SK-N-SH (cell line): ENCODE measurements around the gene ADGRD2. TPM values are rescaled to one million over a fixed set of nuclear protein-coding genes. Genes with fewer than 3 reads are reported as not detected.

Experiments
- CTCF ChIA-PET: fragments of 300-600, 350-600 bp; formaldehyde crosslinking; extraction: SDS; loops from one replicate; lab custom pipeline; 2021; lab: Yijun Ruan, JAX
- POLR2A ChIA-PET: fragments of 350-600 bp; sonication (Branson Sonifier 250); formaldehyde crosslinking; extraction: SDS; loops from one replicate; lab custom pipeline; 2020; ENCODE audit warnings: antibody characterized with exemption, inconsistent platforms; lab: Yijun Ruan, JAX
- DNase-seq: peaks from one replicate; pipeline ENCODE4 v3.0.0; 2012
- H2AFZ ChIP-seq: fragments of 200-600 bp; sonication (generic); 2 replicates; pipeline ENCODE4 v1.8.1; 2016; ENCODE audit warnings: antibody characterized with exemption, mild to moderate bottlenecking, low read depth
- H3F3A ChIP-seq: fragments of 200-600 bp; sonication (generic); replicated peaks from 2 replicates; pipeline ENCODE3; 2016; ENCODE audit warnings: antibody characterized with exemption, mild to moderate bottlenecking; ENCODE audit not compliant: insufficient read depth
- H3K27ac ChIP-seq, 2 experiments: fragments of 200-500 bp in 1 of 2; fragments of 200-600 bp in 1 of 2; sonication (Bioruptor generic) in 1 of 2; sonication (generic), shearing (Covaris generic) in 1 of 2; 2 replicates each; pipeline versions ENCODE4 v1.5.1 to v1.6.1; 2014 to 2016; ENCODE audit warnings: low read depth in 2 of 2, inconsistent platforms in 1 of 2, low read length in 1 of 2, mild to moderate bottlenecking in 1 of 2, mixed read lengths in 1 of 2
- H3K27me3 ChIP-seq: fragments of 200-600 bp; sonication (generic), shearing (Covaris generic); 2 replicates; pipeline ENCODE4 v1.6.1; 2016; ENCODE audit warnings: mixed run types; ENCODE audit not compliant: insufficient read depth
- H3K36me3 ChIP-seq, 2 experiments: fragments of 200-500 bp in 1 of 2; fragments of 200-600 bp in 1 of 2; sonication (Bioruptor generic) in 1 of 2; sonication (generic) in 1 of 2; replicated peaks in 1 of 2; 2 replicates each; pipeline versions ENCODE3 to v1.5.1; 2014 to 2016; ENCODE audit warnings: low read length in 1 of 2, mild to moderate bottlenecking in 1 of 2; ENCODE audit not compliant: insufficient read depth in 2 of 2, control insufficient read depth in 1 of 2
- H3K4me1 ChIP-seq, 2 experiments: fragments of 200-500 bp in 1 of 2; fragments of 200-600 bp in 1 of 2; sonication (Bioruptor generic) in 1 of 2; sonication (generic), shearing (Covaris generic) in 1 of 2; 2 replicates each; pipeline versions ENCODE4 v1.5.1 to v1.6.1; 2014 to 2016; ENCODE audit warnings: low read depth in 1 of 2, low read length in 1 of 2, mixed run types in 1 of 2; ENCODE audit not compliant: insufficient read depth in 2 of 2, control insufficient read depth in 1 of 2
- H3K4me2 ChIP-seq: fragments of 200-600 bp; sonication (generic), shearing (Covaris generic); 2 replicates; pipeline ENCODE4 v1.6.1; 2017; ENCODE audit warnings: mixed run types
- H3K4me3 ChIP-seq, 2 experiments: fragments of 200-500 bp in 1 of 2; fragments of 200-600 bp in 1 of 2; sonication (Bioruptor generic) in 1 of 2; sonication (generic), shearing (Covaris generic) in 1 of 2; 2 replicates each; pipeline versions ENCODE4 v1.5.1 to v1.8.1; 2014 to 2016; ENCODE audit warnings: low read depth in 2 of 2, inconsistent platforms in 1 of 2, low read length in 1 of 2, mild to moderate bottlenecking in 1 of 2, mixed read lengths in 1 of 2, moderate library complexity in 1 of 2
- H3K79me2 ChIP-seq: fragments of 200-600 bp; sonication (generic); 2 replicates; pipeline ENCODE4 v1.8.1; 2017; ENCODE audit warnings: mild to moderate bottlenecking; ENCODE audit not compliant: insufficient read depth
- H3K9ac ChIP-seq: fragments of 200-600 bp; sonication (generic); 2 replicates; pipeline ENCODE4 v1.6.1; 2017; ENCODE audit warnings: mixed run types
- H3K9me2 ChIP-seq: fragments of 200-600 bp; sonication (generic); 2 replicates; pipeline ENCODE4 v1.6.1; 2017; ENCODE audit warnings: mixed run types
- H3K9me3 ChIP-seq: fragments of 200-600 bp; sonication (generic); 2 replicates; pipeline ENCODE4 v1.6.1; 2017; ENCODE audit warnings: mixed run types, mild to moderate bottlenecking, moderate library complexity
- H4K20me1 ChIP-seq: fragments of 200-600 bp; sonication (generic); 2 replicates; pipeline ENCODE4 v1.6.1; 2017; ENCODE audit warnings: mild to moderate bottlenecking, mixed run types; ENCODE audit not compliant: insufficient read depth
- CHD2 ChIP-seq: fragments of 150-350 bp; IDR thresholded peaks from 2 replicates; pipeline ENCODE4 v1.6.1; 2018; ENCODE audit warnings: low read length; ENCODE audit not compliant: partially characterized antibody
- EZH2phosphoT487 ChIP-seq: fragments of 200-600 bp; sonication (generic); IDR thresholded peaks from 2 replicates; pipeline ENCODE4 v1.6.1; 2017; ENCODE audit warnings: low read depth, mixed run types, mild to moderate bottlenecking, antibody characterized with exemption, moderate library complexity, borderline replicate concordance
- FOSL2 ChIP-seq: IDR thresholded peaks from 2 replicates; pipeline ENCODE4 v1.4.0; 2012; ENCODE audit warnings: low read depth, mild to moderate bottlenecking, moderate library complexity, borderline replicate concordance
- GABPA ChIP-seq: IDR thresholded peaks from 2 replicates; pipeline ENCODE4 v1.4.0; 2012; ENCODE audit warnings: low read depth, mild to moderate bottlenecking
- MEF2A ChIP-seq: IDR thresholded peaks from 2 replicates; pipeline ENCODE4 v1.4.0; 2012; ENCODE audit warnings: low read depth, borderline replicate concordance
- NRF1 ChIP-seq: IDR thresholded peaks from 2 replicates; pipeline ENCODE4 v1.6.1; 2012; ENCODE audit warnings: low read depth, mild to moderate bottlenecking, low read length
- RCOR1 ChIP-seq: fragments of 150-350 bp; IDR thresholded peaks from 2 replicates; pipeline ENCODE4 v1.6.1; 2017; ENCODE audit warnings: antibody characterized with exemption, low read length
- SMC3 ChIP-seq: IDR thresholded peaks from 2 replicates; pipeline ENCODE4 v1.6.1; 2012; ENCODE audit warnings: low read depth, low read length, improper control_type of control experiment
- WGBS: methylation state at CpG from one replicate; pipeline ENCODE4 v1.1.6; 2017; ENCODE audit warnings: low lambda C conversion rate; 5-methylcytosine and 5-hydroxymethylcytosine counted together
- polyA plus RNA-seq, 3 experiments: library from polyadenylated mRNA; depleted of rRNA; stranded (reverse); fragments of >200 nt; gene quantifications; 2 replicates each; pipeline ENCODE4 v1.2.3, GENCODE V29; 2012
- TF ChIP-seq, protein P1 (sequence below): fragments of 150-350 bp; IDR thresholded peaks from 2 replicates; pipeline ENCODE4 v1.6.1; 2017; ENCODE audit warnings: antibody characterized with exemption, low read length, low read depth, borderline replicate concordance
- TF ChIP-seq, protein P2 (sequence below): IDR thresholded peaks from 2 replicates; pipeline ENCODE4; 2012
- TF ChIP-seq, protein P3 (sequence below): IDR thresholded peaks from 2 replicates; pipeline ENCODE4 v1.6.1; 2012; ENCODE audit warnings: mild to moderate bottlenecking, low read depth, low read length, moderate library complexity

ADGRD2 gene
- polyA plus RNA-seq, 1 of the 3 experiments (the other 2 are of a cell fraction), result 0.05 TPM

DNA sequence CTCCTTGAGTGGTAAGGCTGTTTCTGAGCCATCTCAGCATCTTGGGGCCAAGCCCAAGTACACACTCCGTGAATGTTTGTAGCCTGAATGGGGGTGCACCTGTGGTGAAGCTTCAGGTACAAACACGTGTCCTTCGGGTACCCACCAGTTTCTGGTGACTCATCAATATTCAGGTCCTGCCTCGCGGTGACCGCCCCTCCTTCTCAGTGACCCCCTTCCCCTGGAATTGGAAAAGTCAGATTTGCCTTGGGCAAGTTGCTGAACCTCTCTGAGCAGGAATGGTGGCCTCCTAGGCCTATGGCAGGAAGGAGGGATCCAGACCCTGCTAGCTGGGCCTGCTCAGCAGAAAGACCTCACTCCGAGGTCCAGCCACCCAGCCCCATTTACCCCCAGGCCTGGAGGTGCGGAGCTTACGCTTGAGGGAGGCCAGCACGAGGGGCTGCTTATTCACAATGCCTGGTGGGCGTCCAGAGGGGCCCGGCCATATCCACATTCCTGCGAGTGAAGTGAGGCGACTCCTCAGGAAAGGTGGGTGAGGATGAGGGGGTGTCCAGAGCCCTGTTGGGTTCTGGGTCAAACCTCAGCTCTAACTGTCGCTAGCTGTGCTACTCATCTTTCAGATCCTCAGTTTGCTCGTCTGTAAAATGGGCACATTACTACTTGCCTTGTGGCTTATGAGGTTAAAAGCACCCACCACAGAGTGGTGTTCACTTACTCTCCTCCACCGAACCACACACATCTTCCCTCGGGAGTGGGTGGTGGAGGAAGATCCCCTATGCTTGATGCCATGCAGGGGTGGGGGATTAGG, 7.0 kb downstream of the ADGRD2 start:
- Histone ChIP-seq H3K9me3 (no peaks in the 10 kb centered on the region), H2AFZ (no peak overlapping the region), H3K9ac (no peak overlapping the region), H3K9me2 (no peaks in the 10 kb centered on the region), H3K4me1 (no peaks in the 10 kb centered on the region; a peak in 1 of 4 replicates), H3K36me3 (no peaks in the 10 kb centered on the region), H3K79me2 (no peaks in the 10 kb centered on the region), H3F3A (no peaks in the 10 kb centered on the region), H4K20me1 (no peaks in the 10 kb centered on the region), H3K4me2 (no peak overlapping the region), H3K27ac (no peak overlapping the region)
- WGBS, result 61% methylated on average over 9 of the region's 18 CpGs
- CTCF ChIA-PET, result interaction anchor here (1.2 to 1.7 kb wide), 2 partner anchors 10 to 37 kb away, joined by 4 to 5 read pairs; no protein-coding TSS in a partner anchor
- TF ChIP-seq, protein P1, sequence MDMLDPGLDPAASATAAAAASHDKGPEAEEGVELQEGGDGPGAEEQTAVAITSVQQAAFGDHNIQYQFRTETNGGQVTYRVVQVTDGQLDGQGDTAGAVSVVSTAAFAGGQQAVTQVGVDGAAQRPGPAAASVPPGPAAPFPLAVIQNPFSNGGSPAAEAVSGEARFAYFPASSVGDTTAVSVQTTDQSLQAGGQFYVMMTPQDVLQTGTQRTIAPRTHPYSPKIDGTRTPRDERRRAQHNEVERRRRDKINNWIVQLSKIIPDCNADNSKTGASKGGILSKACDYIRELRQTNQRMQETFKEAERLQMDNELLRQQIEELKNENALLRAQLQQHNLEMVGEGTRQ, result no peak
- no peak for TF ChIP-seq FOSL2
- TF ChIP-seq EZH2phosphoT487, result no peak
- no peak for TF ChIP-seq SMC3
- TF ChIP-seq NRF1, result no peak
- TF ChIP-seq, protein P2, sequence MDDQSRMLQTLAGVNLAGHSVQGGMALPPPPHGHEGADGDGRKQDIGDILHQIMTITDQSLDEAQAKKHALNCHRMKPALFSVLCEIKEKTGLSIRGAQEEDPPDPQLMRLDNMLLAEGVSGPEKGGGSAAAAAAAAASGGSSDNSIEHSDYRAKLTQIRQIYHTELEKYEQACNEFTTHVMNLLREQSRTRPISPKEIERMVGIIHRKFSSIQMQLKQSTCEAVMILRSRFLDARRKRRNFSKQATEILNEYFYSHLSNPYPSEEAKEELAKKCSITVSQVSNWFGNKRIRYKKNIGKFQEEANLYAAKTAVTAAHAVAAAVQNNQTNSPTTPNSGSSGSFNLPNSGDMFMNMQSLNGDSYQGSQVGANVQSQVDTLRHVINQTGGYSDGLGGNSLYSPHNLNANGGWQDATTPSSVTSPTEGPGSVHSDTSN, result no peak
- no peak for TF ChIP-seq RCOR1
- TF ChIP-seq MEF2A, result no peak
- TF ChIP-seq GABPA, result no peak
- TF ChIP-seq CHD2, result no peak
- TF ChIP-seq, protein P3, sequence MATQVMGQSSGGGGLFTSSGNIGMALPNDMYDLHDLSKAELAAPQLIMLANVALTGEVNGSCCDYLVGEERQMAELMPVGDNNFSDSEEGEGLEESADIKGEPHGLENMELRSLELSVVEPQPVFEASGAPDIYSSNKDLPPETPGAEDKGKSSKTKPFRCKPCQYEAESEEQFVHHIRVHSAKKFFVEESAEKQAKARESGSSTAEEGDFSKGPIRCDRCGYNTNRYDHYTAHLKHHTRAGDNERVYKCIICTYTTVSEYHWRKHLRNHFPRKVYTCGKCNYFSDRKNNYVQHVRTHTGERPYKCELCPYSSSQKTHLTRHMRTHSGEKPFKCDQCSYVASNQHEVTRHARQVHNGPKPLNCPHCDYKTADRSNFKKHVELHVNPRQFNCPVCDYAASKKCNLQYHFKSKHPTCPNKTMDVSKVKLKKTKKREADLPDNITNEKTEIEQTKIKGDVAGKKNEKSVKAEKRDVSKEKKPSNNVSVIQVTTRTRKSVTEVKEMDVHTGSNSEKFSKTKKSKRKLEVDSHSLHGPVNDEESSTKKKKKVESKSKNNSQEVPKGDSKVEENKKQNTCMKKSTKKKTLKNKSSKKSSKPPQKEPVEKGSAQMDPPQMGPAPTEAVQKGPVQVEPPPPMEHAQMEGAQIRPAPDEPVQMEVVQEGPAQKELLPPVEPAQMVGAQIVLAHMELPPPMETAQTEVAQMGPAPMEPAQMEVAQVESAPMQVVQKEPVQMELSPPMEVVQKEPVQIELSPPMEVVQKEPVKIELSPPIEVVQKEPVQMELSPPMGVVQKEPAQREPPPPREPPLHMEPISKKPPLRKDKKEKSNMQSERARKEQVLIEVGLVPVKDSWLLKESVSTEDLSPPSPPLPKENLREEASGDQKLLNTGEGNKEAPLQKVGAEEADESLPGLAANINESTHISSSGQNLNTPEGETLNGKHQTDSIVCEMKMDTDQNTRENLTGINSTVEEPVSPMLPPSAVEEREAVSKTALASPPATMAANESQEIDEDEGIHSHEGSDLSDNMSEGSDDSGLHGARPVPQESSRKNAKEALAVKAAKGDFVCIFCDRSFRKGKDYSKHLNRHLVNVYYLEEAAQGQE, result no peak
- TF ChIP-seq, all 33 proteins: peak for 0
- DNase-seq, result no peak
- no peak overlapping the region for H3K4me3 ChIP-seq
- POLR2A ChIA-PET, result no interaction called here
- no peaks in the 10 kb centered on the region for H3K27me3 ChIP-seq
